Heart right ventricle (tissue), 16 donors: ENCODE results near the gene MROH9. TPM values are rescaled to one million over a fixed set of nuclear protein-coding genes. Genes with fewer than 3 reads are reported as not detected.

Source experiments
- ATAC-seq, 8 donors: fragments of 200-7000 bp; cut with Tn5 transposase; one replicate each; pipeline ENCODE4 v1.9.1; 2020; ENCODE audit warnings: mild to moderate bottlenecking in 8 of 8, moderate library complexity in 8 of 8, moderate number of reproducible peaks in 1 of 8
- DNase-seq, 2 donors: peaks; one replicate each; pipeline ENCODE4 v3.0.0-alpha.2; 2020
- H3K27ac ChIP-seq, 10 donors: fragments of 200-600 bp; sonication (generic) in 2 of 10; one replicate each; pipeline versions ENCODE4 v1.5.0 to v1.8.0; 2020 to 2022; ENCODE audit warnings: mild to moderate bottlenecking in 3 of 10
- H3K27me3 ChIP-seq, 7 donors: fragments of 200-600 bp; one replicate each; pipeline ENCODE4 v1.8.0; 2021 to 2022; ENCODE audit warnings: mild to moderate bottlenecking in 2 of 7
- H3K36me3 ChIP-seq, 9 donors: fragments of 200-600 bp; sonication (generic) in 1 of 9; one replicate each; pipeline versions ENCODE4 v1.5.0 to v1.8.0; 2020 to 2022; ENCODE audit warnings: mild to moderate bottlenecking in 2 of 9
- H3K4me1 ChIP-seq, 9 donors: fragments of 200-600 bp; sonication (generic) in 1 of 9; one replicate each; pipeline versions ENCODE4 v1.5.0 to v1.8.0; 2020 to 2022; ENCODE audit warnings: mild to moderate bottlenecking in 4 of 9
- H3K4me3 ChIP-seq, 10 donors: fragments of 200-600 bp; sonication (generic) in 2 of 10; one replicate each; pipeline versions ENCODE4 v1.5.0 to v1.8.0; 2020 to 2022; ENCODE audit warnings: mild to moderate bottlenecking in 7 of 10, moderate library complexity in 2 of 10
- H3K9me3 ChIP-seq, 11 donors: fragments of 200-600 bp in 10 of 11; sonication (generic) in 2 of 11; one replicate each; pipeline versions ENCODE4 v1.5.0 to v1.8.0; 2013 to 2022; ENCODE audit warnings: mild to moderate bottlenecking in 2 of 11, control low read depth in 1 of 11, moderate library complexity in 1 of 11
- CTCF ChIP-seq, 9 donors: fragments of 200-600 bp; sonication (generic) in 2 of 9; IDR thresholded peaks; one replicate each; pipeline versions ENCODE4 v1.5.0 to v1.8.0; 2021 to 2022; ENCODE audit warnings: antibody characterized with exemption in 9 of 9, mild to moderate bottlenecking in 5 of 9, moderate library complexity in 1 of 9
- WGBS, 2 donors: extraction: QIAGEN DNeasy Blood & Tissue Kit; methylation state at CpG; one replicate each; pipeline ENCODE4 v1.1.7; 2013; ENCODE audit warnings: inconsistent platforms in 1 of 2; 5-methylcytosine and 5-hydroxymethylcytosine counted together
- intact Hi-C, 10 donors: fragments of 100-400 bp; cut with DNase I; formaldehyde crosslinking; loops; one replicate each; pipeline versions ENCODE4 v1.11.1 to v1.14.2; 2022
- polyA plus RNA-seq, 2 donors: library from polyadenylated mRNA; stranded (reverse); fragments of 200-250 nt; gene quantifications; one replicate each; pipeline ENCODE4 v1.2.3, GENCODE V29; 2013
- total RNA-seq, 10 donors: library from RNA; stranded (reverse); fragmentation: NEBNext Ultra II Directional in 3 of 10; extraction: Animal tissue kit (Norgen Biotek cat#: 25700) in 3 of 10; gene quantifications; one replicate each; pipeline versions ENCODE4 v1.2.1 to v1.2.4, GENCODE V29; 2021 to 2023
- donor health status: Arrhythmogenic right ventricular cardiomyopathy.
- donor health status: ischemic (EF 13 %, LVEDD 7.1; RV severe dilation, severe dysfunction).
- donor health status: healthy with polysubstance abuse.
- donor health status: DM: no; HTN: yes; CAD: no.
- donor health status: DM: no; HTN: no; CAD: no.
- donor health status: ischemic (EF 25% LVEDD 6.9; RV normal size, moderate dysfunction).
- donor health status: ischemic (EF 25% LVEDD 5.7; RV mildly dilated, moderate dysfunction).
- donor health status: healthy.
- donor health status: DM: yes; HTN: yes; CAD: no.
- donor health status: Ischemic cardiomyopathy.
- donor health status: ischemic (EF 35%, LVEDD 5.7; RV mildly dilated, moderate dysfunction).
- donor health status: nonischemic (EF 11% LVEDD 7.7; RV severe dilation, severe dysfunction).
- donor health status: DM: yes; HTN: yes; CAD: no.
- donor health status: PGD.
- donor health status: ischemic (EF 29% LVEDD 5.4; RV normal size, mild dysfunction).
- donor health status: nonischemic (EF 23%, LVEDD 6.1; RV moderate dilation, normal function).

The MROH9 gene
- total and polyA plus RNA-seq, 12 donors, result not detected

DNA sequence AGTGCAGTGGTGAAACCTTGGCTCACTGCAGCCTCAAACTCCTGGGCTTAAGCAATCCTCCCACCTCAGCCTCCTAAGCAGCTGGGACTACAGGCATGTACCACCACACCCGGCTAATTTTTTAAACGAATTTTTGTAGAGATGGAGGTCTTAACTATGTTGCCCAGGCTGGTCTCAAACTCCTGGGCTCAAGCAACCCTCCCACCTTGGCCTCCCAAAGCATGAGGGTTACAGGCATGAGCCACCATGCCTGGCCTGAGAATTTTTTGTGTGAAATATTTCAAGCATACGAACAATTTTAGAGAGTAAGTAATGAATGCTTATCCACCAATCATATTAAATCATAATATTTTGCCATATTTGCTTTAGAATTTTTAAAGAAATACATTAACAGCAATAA lies 51.6 kb downstream of the MROH9 start:
- ATAC-seq (no peak), DNase-seq (no peak)
- H3K9me3 ChIP-seq, result no peaks in the 10 kb centered on the region
- H3K4me3 ChIP-seq, result no peak overlapping the region
- no peaks in the 10 kb centered on the region for H3K27me3 ChIP-seq
- WGBS, 2 donors, result 79 to 83% methylated on average over 3 of the region's 3 CpGs
- H3K4me1 ChIP-seq, result no peaks in the 10 kb centered on the region
- no peak for TF ChIP-seq CTCF (IDR thresholded peaks at IDR 0.05)
- intact Hi-C loops, result no loop called here
- no peaks in the 10 kb centered on the region for H3K36me3 ChIP-seq
- no peak overlapping the region for H3K27ac ChIP-seq

DNA sequence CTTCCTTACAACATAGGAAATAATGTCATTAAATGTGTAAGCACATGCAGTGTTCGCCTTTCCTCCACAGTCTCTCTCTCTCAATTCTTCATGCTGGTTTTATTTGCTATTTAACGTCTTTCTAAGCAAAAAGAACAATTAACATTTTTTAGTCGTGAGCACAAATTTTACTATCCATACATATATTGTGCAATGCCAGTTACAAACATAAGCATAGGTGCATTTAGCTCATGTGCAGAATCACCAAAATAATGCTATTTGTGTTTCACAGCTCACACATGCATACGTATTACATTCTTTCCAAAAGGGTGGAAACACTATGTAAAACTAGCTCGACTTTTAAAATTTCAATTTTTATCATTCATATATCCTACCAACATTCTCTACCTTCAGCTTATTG lies 52.1 kb downstream of the MROH9 start:
- Histone ChIP-seq H3K27me3 (no peaks in the 10 kb centered on the region), H3K4me3 (no peak overlapping the region), H3K27ac (no peak overlapping the region), H3K9me3 (no peaks in the 10 kb centered on the region), H3K4me1 (no peaks in the 10 kb centered on the region), H3K36me3 (no peaks in the 10 kb centered on the region)
- DNase-seq (no peak), ATAC-seq (no peak)
- intact Hi-C loops, result no loop called here
- 89 to 91% methylated on average over 5 of the region's 5 CpGs for WGBS, 2 donors
- TF ChIP-seq CTCF (IDR thresholded peaks at IDR 0.05), result no peak

DNA sequence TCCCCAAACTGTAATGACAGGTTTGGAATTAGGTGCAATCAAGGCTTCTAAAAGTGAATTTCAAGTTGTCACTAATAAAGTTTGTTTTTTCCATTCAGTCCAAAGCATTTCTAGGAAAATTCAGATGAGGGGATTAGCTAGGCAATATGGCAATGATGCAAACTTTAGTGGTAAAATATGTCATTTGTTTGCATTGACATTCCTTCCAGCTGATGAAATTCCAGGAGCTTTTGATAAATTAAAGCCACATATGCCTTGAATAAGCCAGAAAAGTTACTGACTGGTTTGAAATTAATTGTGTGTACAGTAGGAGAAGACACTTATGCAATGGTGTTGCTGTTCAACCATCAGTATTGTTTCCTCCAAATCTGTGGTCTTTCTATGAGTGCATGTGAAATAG lies 57.8 kb downstream of the MROH9 start:
- no peak for TF ChIP-seq CTCF (IDR thresholded peaks at IDR 0.05)
- ATAC-seq, result no peak

GRCh38 chr1:170993717-170994116 lies 58.4 kb downstream of the MROH9 start:
- WGBS, 2 donors, result 99 to 100% methylated on average over 1 of the region's 1 CpG
- Histone ChIP-seq H3K36me3 (no peaks in the 10 kb centered on the region), H3K27ac (no peak overlapping the region), H3K27me3 (no peaks in the 10 kb centered on the region), H3K4me3 (no peak overlapping the region), H3K9me3 (no peaks in the 10 kb centered on the region), H3K4me1 (no peaks in the 10 kb centered on the region)
- no peak for TF ChIP-seq CTCF (IDR thresholded peaks at IDR 0.05)
- no peak for DNase-seq
- ATAC-seq, result no peak
- intact Hi-C loops, result no loop called here

More for the DNA sequence above, 57.8 kb downstream of the MROH9 start:
- Histone ChIP-seq H3K9me3 (no peaks in the 10 kb centered on the region), H3K36me3 (no peaks in the 10 kb centered on the region), H3K4me3 (no peak overlapping the region), H3K27me3 (no peaks in the 10 kb centered on the region), H3K27ac (no peak overlapping the region), H3K4me1 (no peaks in the 10 kb centered on the region)
- intact Hi-C loops, result no loop called here
- DNase-seq, result no peak

DNA sequence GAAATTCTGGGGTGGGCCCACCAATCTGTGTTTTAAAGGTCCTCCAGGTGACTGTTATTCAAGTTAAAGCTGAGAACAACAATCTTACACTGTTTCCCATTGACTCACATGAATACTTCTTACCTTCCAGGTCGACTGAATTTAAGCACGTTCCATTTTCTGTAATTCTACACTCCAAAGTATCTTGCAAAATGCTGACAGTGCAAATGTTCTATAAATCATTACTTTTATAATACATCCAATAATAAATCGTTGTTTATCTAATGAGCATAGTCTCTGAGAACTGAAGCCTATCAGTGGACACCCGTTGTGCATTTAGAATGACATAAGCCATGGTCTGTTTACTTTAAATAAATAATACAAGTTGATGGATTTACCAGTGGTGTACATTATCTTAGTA lies 79.5 kb downstream of the MROH9 start:
- Histone ChIP-seq H3K4me3 (no peak overlapping the region), H3K4me1 (no peaks in the 10 kb centered on the region), H3K9me3 (no peaks in the 10 kb centered on the region), H3K36me3 (no peaks in the 10 kb centered on the region), H3K27me3 (peaks cover 0 to 7% (median 0%) of the 10 kb centered on the region in 7 donors), H3K27ac (no peak overlapping the region)
- no peak for TF ChIP-seq CTCF (IDR thresholded peaks at IDR 0.05)
- DNase-seq (no peak), ATAC-seq (no peak)
- WGBS, 2 donors, result 73 to 77% methylated on average over 4 of the region's 4 CpGs
- intact Hi-C loops, result no loop called here
